ENCODE measurements around the gene PIGA. TPM values are rescaled to one million over a fixed set of nuclear protein-coding genes. Genes with fewer than 3 reads are reported as not detected.
"Not testable (repeated sequence)": the region's sequence is repeated elsewhere in the genome, so short reads cannot be mapped to it uniquely, and the experiment has no call there.

The PIGA gene
- total RNA-seq, 1 experiment from 2014 or later = 10.2 TPM

- no peak for DNase-seq (ENCODE audit: low read depth)
These were observed 13.9 kb downstream of the PIGA start for GRCh38 chrX:15321447-15321846.

GRCh38 chrX:15320297-15320696, 15.0 kb downstream of the PIGA start:
- DNase-seq (ENCODE audit: low read depth) = no peak

GRCh38 chrX:15319075-15319474, 16.2 kb downstream of the PIGA start:
- no peak for DNase-seq (ENCODE audit: low read depth)

GRCh38 chrX:15315509-15315908, 19.8 kb downstream of the PIGA start, which contains the start of gene ASB11:
ASB11 (minus strand) TSS chrX:15315640; CDS start chrX:15315605, 35 bp downstream.
- DNase-seq (ENCODE audit: low read depth) = no peak

- no peak for DNase-seq (ENCODE audit: low read depth)
These were observed 20.9 kb downstream of the PIGA start for GRCh38 chrX:15314472-15314871.

GRCh38 chrX:15311119-15311518, 24.2 kb downstream of the PIGA start:
- no peak for DNase-seq (ENCODE audit: low read depth)

GRCh38 chrX:15310117-15310516, 25.2 kb downstream of the PIGA start:
- DNase-seq (ENCODE audit: low read depth) = no peak

- DNase-seq (ENCODE audit: low read depth) = not testable (repeated sequence)
These were observed 29.4 kb downstream of the PIGA start for GRCh38 chrX:15305899-15306298.

- peak; percentile 82 for DNase-seq (ENCODE audit: low read depth)
These were observed 33.4 kb downstream of the PIGA start for GRCh38 chrX:15301924-15302323.

GRCh38 chrX:15299941-15300851, 35.1 kb downstream of the PIGA start:
- DNase-seq (ENCODE audit: low read depth) = peak; percentile 21

GRCh38 chrX:15298780-15299179, 36.5 kb downstream of the PIGA start:
- DNase-seq (ENCODE audit: low read depth) = no peak

- no peak for DNase-seq (ENCODE audit: low read depth)
These were observed 37.1 kb downstream of the PIGA start for GRCh38 chrX:15298201-15298600.

- peak; percentile 72 for DNase-seq (ENCODE audit: low read depth)
These were observed 41.9 kb downstream of the PIGA start for GRCh38 chrX:15293451-15293850.

GRCh38 chrX:15292861-15293260, 42.5 kb downstream of the PIGA start:
- DNase-seq (ENCODE audit: low read depth) = no peak

- no peak for DNase-seq (ENCODE audit: low read depth)
These were observed 57.7 kb downstream of the PIGA start for GRCh38 chrX:15277604-15278003.

GRCh38 chrX:15274946-15275345, 60.4 kb downstream of the PIGA start:
- DNase-seq (ENCODE audit: low read depth) = no peak

GRCh38 chrX:15273275-15273674, 62.0 kb downstream of the PIGA start:
- DNase-seq (ENCODE audit: low read depth) = not testable (repeated sequence)

- no peak for DNase-seq (ENCODE audit: low read depth)
These were observed 63.6 kb downstream of the PIGA start for GRCh38 chrX:15271757-15272156.

GRCh38 chrX:15269618-15270521, 65.5 kb downstream of the PIGA start, which contains the start of gene ASB9:
ASB9 (minus strand) TSS chrX:15270083; CDS start chrX:15269874, 209 bp downstream.
- peak; percentile 71 for DNase-seq (ENCODE audit: low read depth)
